ENCODE results near the gene KIF3A.

DNA sequence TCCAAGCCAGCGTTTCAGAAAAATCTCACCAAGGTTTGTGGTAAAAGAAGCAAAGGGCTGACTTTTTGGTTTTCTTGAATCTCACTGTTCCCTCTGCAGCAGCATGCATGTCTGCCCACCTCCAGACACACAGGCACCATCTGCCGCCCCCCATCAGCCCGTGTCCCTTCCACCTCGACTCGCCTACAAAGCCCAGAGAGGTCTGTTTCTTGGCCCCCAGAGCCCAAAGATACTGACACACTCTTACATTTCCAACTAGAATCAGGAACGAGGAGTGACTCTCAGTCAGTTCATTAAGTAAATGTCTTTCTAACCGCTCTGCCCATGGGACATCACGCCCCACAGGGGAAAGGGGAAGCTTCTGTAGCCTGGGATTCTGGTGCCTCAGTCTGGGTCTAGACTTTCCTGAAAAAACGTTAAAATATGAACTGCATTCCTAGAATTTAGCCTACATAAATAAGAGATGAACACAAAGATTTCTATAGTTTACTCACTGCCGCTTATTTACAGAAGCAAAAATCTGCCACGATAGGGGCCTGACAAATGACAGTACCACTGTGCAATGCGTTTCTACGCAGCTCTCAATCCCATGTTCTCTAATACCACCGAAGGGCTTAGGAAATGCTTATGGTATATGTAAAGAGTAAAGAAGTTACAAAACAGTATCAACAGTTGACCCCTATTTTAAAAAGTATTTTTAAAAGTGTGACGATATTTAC is 59.5 kb downstream of the KIF3A start:
- TF ChIP-seq, protein P1, sequence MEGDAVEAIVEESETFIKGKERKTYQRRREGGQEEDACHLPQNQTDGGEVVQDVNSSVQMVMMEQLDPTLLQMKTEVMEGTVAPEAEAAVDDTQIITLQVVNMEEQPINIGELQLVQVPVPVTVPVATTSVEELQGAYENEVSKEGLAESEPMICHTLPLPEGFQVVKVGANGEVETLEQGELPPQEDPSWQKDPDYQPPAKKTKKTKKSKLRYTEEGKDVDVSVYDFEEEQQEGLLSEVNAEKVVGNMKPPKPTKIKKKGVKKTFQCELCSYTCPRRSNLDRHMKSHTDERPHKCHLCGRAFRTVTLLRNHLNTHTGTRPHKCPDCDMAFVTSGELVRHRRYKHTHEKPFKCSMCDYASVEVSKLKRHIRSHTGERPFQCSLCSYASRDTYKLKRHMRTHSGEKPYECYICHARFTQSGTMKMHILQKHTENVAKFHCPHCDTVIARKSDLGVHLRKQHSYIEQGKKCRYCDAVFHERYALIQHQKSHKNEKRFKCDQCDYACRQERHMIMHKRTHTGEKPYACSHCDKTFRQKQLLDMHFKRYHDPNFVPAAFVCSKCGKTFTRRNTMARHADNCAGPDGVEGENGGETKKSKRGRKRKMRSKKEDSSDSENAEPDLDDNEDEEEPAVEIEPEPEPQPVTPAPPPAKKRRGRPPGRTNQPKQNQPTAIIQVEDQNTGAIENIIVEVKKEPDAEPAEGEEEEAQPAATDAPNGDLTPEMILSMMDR (IDR thresholded peaks at IDR 0.05; ENCODE audit: poor library complexity, severe bottlenecking): no peak
- TF ChIP-seq, protein P2, sequence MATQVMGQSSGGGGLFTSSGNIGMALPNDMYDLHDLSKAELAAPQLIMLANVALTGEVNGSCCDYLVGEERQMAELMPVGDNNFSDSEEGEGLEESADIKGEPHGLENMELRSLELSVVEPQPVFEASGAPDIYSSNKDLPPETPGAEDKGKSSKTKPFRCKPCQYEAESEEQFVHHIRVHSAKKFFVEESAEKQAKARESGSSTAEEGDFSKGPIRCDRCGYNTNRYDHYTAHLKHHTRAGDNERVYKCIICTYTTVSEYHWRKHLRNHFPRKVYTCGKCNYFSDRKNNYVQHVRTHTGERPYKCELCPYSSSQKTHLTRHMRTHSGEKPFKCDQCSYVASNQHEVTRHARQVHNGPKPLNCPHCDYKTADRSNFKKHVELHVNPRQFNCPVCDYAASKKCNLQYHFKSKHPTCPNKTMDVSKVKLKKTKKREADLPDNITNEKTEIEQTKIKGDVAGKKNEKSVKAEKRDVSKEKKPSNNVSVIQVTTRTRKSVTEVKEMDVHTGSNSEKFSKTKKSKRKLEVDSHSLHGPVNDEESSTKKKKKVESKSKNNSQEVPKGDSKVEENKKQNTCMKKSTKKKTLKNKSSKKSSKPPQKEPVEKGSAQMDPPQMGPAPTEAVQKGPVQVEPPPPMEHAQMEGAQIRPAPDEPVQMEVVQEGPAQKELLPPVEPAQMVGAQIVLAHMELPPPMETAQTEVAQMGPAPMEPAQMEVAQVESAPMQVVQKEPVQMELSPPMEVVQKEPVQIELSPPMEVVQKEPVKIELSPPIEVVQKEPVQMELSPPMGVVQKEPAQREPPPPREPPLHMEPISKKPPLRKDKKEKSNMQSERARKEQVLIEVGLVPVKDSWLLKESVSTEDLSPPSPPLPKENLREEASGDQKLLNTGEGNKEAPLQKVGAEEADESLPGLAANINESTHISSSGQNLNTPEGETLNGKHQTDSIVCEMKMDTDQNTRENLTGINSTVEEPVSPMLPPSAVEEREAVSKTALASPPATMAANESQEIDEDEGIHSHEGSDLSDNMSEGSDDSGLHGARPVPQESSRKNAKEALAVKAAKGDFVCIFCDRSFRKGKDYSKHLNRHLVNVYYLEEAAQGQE (IDR thresholded peaks at IDR 0.05; ENCODE audit: borderline replicate concordance): no peak
- TF ChIP-seq EZH2 (IDR thresholded peaks at IDR 0.05; ENCODE audit: borderline replicate concordance, insufficient read depth, low read length, poor library complexity, severe bottlenecking): no peak

Measured in neural cell (in vitro differentiated cells).